Left lobe of liver (tissue), 2 donors: ENCODE measurements around the gene PSRC1. TPM values are rescaled to one million over a fixed set of nuclear protein-coding genes. Genes with fewer than 3 reads are reported as not detected.

Experiments
- ATAC-seq: fragments of 200-7000 bp; cut with Tn5 transposase; one replicate; pipeline ENCODE4 v1.9.1; 2020; ENCODE audit warnings: mild to moderate bottlenecking, moderate library complexity
- DNase-seq: peaks from one replicate; pipeline ENCODE4 v3.0.0-alpha.2; 2020; ENCODE audit warnings: low spot score
- total RNA-seq: library from RNA; stranded (reverse); gene quantifications from one replicate; pipeline ENCODE4 v1.2.1, GENCODE V29; 2021
- donor health status: DM: no; HTN: no; CAD: no; lungs with moderate emphysema.
- donor health status: DM: no; HTN: yes; CAD: no.

The PSRC1 gene
- total RNA-seq, 1 donor from 2014 or later: 0.63 TPM

- peak; percentile 90 for ATAC-seq
- DNase-seq: no peak
Measured at GRCh38 chr1:109248797-109249629, 33.9 kb downstream of the PSRC1 start, which contains the start of gene CELSR2. TSS of gene CELSR2 (plus strand) at chr1:109249539. CDS start at chr1:109250080, 541 bp downstream.

DNA sequence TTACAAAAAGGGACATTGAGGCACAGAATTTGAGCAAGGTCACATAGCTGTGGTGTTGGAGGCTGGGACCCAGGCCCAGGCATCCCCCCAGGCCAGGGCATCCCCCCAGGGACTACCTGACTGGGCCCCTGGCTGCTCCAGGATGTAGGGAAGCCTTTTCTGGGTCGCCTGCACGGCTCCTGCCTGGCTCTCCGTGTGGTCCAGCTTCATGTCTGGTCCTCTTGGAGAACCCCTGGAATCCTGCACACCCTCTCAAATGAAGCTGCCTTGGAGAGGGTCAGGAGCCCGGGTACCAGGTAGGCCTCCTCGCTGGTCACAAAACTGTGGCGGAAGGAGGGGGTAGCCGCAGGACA is 34.5 kb downstream of the PSRC1 start:
- DNase-seq (no peak), ATAC-seq (no peak)

DNA sequence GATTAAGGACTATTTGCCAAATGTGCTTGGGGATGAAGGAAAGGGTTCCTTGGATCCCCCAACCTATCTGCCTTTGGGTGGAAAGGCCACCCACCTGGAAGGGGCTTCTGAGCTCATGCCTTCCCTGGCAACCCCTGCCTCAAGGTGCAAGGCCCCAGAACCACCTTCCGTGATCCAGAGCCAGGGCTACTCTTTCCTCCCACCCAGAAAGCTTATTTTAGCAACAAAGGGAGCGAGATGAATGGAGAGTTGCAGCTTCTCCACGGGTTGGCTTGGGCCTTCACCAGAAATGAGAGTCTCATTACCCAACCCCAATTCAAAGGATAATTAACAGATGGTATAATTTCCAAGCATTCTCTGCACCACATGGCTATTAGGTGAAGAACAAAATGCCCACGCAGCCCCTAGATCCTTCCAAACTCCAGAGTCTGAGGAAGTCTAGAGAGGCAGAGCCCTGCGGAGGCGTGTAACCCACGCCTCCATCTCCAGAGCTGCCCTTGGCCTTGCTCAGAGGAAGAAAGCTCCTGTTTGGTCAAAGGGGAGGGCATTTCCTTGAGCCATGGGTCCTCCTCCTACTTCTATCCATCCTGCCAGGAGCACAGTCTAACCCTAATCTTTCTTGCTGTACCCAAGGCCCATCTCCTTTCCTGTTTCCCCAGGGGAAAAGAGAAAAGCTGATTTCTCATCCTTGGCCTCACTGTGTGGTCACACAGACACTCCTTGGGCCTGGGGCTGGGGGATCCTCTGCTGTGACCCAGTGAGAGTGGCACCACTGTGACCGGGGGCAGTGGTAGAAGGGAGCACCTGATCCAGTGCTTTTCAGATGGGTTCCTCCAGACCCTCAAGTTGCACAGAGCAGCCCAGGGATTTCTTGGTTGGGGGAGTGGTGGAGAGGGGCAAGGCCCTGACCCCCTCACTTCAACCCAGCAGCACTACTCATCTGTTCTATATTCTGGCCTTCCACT is 35.3 kb downstream of the PSRC1 start:
- no peak for DNase-seq
- no peak for ATAC-seq

DNA sequence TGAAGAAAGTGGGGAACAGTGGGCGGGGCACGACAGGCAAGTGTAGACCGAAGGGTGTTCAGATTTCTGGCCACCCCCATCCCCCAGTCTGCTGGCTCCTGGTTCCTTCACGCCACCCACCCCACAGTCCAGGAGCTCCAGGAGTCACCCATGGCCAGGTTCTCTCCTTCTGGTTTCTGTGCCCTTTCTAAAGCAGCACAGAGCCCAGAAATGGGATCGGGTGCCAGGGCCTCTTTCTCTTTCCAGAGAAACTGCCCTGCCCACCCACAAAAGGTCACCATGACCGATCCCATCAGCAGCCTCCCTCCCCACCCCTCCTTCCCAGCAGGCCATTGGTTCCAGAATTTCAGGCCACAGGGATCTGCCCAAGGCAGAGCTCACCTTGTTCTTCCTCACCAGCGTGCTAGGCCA is 36.8 kb downstream of the PSRC1 start:
- DNase-seq: no peak
- ATAC-seq: no peak

GRCh38 chr1:109243860-109244552 is 38.9 kb downstream of the PSRC1 start:
- DNase-seq: peak; percentile 23
- no peak for ATAC-seq

- DNase-seq (peak; percentile 0), ATAC-seq (no peak)
Measured at GRCh38 chr1:109243221-109243620, 39.7 kb downstream of the PSRC1 start.

DNA sequence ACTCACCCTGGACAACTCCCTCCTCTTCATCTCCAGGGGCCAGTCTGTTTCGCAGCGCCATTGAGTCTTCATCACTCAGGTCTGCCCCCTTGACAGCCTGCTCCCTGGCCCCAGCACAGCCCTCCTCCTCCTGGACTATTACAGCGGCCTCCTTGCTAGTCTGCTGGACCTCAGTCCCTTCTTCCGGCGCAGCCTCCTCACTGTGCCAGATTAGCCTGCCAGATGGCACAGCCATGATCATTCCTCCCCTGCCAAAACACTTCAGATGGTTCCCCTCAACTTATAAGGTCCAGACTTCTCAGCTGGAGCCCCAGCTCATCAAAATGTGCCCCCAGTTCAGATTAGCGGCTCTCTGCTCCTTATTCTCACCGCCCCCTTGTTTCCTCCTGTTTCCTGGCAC is 40.6 kb downstream of the PSRC1 start:
- no peak for DNase-seq
- ATAC-seq: no peak

GRCh38 chr1:109241841-109242345 is 41.1 kb downstream of the PSRC1 start:
- DNase-seq: peak; percentile 37
- no peak for ATAC-seq

DNA sequence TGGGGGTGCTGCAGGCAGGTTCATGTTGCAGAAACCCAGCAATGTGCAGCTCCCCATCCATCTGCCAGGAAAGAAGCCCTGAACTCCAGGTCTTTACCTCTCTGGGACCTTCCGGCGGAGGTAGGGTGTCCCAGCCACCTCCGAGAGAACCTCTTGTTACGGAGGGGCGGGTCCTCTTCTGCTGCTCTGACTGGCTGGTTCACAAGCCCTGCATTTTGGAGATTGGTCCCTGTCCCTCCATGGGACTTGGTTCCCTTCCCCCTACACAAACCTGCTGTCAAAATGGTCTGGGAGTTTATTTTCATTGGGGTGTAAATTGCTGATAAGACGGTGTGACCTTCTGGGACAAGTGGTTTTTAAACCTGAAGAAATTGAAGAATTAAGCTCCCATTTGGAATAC is 41.6 kb downstream of the PSRC1 start:
- peak; percentile 44 for DNase-seq
- peak; percentile 35 for ATAC-seq

DNA sequence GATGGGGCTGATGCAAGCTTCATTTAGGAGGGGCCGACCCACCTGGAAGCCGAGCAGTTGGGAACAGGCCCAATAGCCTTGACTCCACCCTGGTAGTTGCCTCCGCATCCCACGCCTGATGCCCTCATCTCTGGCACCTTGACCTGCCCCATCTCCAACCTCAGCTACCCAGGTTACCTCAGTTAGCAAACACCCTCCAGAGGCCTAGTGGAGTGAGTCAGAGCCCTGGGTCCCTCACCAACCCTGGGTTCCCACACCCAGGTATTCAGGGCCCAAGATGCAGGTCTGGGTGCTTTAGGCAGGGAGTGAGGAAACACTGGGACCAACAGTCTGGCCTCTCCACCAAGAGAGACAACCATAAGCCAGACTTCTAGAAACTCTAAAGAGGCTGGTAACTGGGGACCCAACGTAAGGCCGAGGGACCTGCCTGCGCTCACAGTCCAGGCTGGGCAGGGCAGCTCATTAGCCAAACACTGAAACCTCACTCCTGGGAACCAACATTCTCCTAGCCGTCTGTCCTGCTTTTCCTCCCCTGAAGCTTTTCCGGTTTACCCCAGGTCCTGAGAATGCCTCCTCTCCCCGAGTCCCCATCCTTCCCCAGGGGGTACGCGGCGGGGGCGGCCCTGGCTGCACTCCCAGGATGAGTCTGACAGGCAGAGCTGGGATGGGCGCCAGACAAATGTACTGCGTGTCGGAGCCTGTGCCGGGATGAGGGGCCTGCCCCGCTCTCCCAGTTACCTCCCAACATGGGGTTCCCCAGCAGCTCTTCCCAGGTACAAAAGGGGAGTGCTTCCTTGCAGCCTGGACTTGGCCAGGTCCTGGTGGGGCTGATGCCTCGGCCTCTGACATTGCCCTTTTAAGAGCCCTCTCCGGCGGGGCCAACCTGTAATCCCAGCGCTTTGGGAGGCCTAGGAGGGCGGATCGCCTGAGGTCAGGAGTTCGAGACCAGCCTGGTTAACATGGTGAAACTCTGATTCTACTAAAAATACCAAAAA is 42.5 kb downstream of the PSRC1 start:
- ATAC-seq (peak; percentile 63), DNase-seq (peak; percentile 51)

- ATAC-seq: peak; percentile 54
- DNase-seq: peak; percentile 44
Measured at GRCh38 chr1:109239409-109240068, 43.4 kb downstream of the PSRC1 start.

DNA sequence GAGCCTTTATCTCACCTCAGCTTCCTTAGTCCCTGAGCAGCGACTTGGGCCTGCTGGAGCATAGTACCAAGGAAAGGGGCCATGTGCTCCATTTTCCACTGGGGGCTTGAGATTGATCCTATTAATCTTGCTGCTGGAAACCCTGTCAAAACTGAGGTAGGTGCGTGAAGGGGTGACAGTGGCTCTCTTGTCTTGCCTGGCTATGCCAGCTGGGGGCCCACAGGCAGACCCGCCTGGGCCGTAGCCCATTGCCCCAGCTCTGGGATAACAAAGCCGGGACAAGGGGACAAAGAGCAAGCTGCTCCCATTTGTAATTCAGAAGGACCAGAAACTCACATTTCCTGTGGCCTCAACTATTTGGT is 43.9 kb downstream of the PSRC1 start:
- DNase-seq (no peak), ATAC-seq (no peak)

GRCh38 chr1:109238382-109238781 is 44.6 kb downstream of the PSRC1 start:
- no peak for DNase-seq
- ATAC-seq: no peak

GRCh38 chr1:109237512-109237911 is 45.4 kb downstream of the PSRC1 start:
- ATAC-seq: no peak

GRCh38 chr1:109235137-109235536 is 47.8 kb downstream of the PSRC1 start:
- no peak for DNase-seq
- ATAC-seq: no peak

More at GRCh38 chr1:109237512-109237911, 45.4 kb downstream of the PSRC1 start:
- peak; percentile 10 for DNase-seq

GRCh38 chr1:109231066-109231465 is 51.9 kb downstream of the PSRC1 start:
- no peak for DNase-seq
- ATAC-seq: no peak
